Mesenchymal stem cell (in vitro differentiated cells and primary cell): ENCODE measurements around the gene CLUH.

Source experiments
- DNase-seq: peaks from one replicate; pipeline ENCODE4 v3.0.0-alpha.2; 2013
- H2AFZ ChIP-seq: one replicate; pipeline ENCODE4 v1.6.1; 2013; ENCODE audit warnings: low read depth, mild to moderate bottlenecking, control low read depth, inconsistent platforms, low read length, moderate library complexity
- H2AK5ac ChIP-seq: 2 replicates; pipeline ENCODE4 v1.6.1; 2013; ENCODE audit warnings: low read length, moderate library complexity, mild to moderate bottlenecking, inconsistent platforms; ENCODE audit not compliant: severe bottlenecking
- H2BK120ac ChIP-seq: one replicate; pipeline ENCODE4 v1.6.1; 2013; ENCODE audit warnings: low read depth, mild to moderate bottlenecking, inconsistent platforms, low read length, moderate library complexity
- H2BK12ac ChIP-seq, 2 experiments: one replicate each; pipeline ENCODE4 v1.6.1; 2013; ENCODE audit warnings: inconsistent platforms in 2 of 2, low read length in 2 of 2, mild to moderate bottlenecking in 2 of 2, moderate library complexity in 2 of 2, control low read depth in 1 of 2
- H2BK15ac ChIP-seq: one replicate; pipeline ENCODE4 v1.6.1; 2013; ENCODE audit warnings: mild to moderate bottlenecking, low read depth, inconsistent platforms; ENCODE audit not compliant: poor library complexity, severe bottlenecking
- H2BK5ac ChIP-seq: 2 replicates; pipeline ENCODE4 v1.6.1; 2013; ENCODE audit warnings: low read depth, mild to moderate bottlenecking, low read length, control low read depth, inconsistent platforms; ENCODE audit not compliant: poor library complexity, severe bottlenecking
- H3K14ac ChIP-seq, 2 experiments: one replicate each; pipeline ENCODE4 v1.6.1; 2013; ENCODE audit warnings: inconsistent platforms in 2 of 2, low read length in 2 of 2, control low read depth in 1 of 2, mild to moderate bottlenecking in 1 of 2, moderate library complexity in 1 of 2
- H3K18ac ChIP-seq, 2 experiments: one replicate each; pipeline ENCODE4 v1.6.1; 2013; ENCODE audit warnings: inconsistent platforms in 2 of 2, low read length in 2 of 2, control low read depth in 1 of 2, low read depth in 1 of 2, mild to moderate bottlenecking in 1 of 2
- H3K23ac ChIP-seq, 2 experiments: one replicate each; pipeline ENCODE4 v1.6.1; 2013; ENCODE audit warnings: inconsistent platforms in 2 of 2, low read length in 2 of 2, mild to moderate bottlenecking in 2 of 2, moderate library complexity in 2 of 2, control low read depth in 1 of 2
- H3K27ac ChIP-seq: 2 replicates; pipeline ENCODE4 v1.5.1; 2013; ENCODE audit warnings: mild to moderate bottlenecking, moderate library complexity, low read length, control low read depth, inconsistent platforms; ENCODE audit not compliant: poor library complexity, severe bottlenecking
- H3K27me3 ChIP-seq, 2 experiments: 2 replicates each; pipeline versions ENCODE4 v1.6.1 to v1.7.0; 2013; ENCODE audit warnings: low read length in 2 of 2, mild to moderate bottlenecking in 2 of 2, moderate library complexity in 2 of 2, control low read depth in 1 of 2, inconsistent platforms in 1 of 2; ENCODE audit not compliant: control insufficient read depth in 1 of 2, insufficient read depth in 1 of 2
- H3K36me3 ChIP-seq, 2 experiments: 2 replicates each; pipeline versions ENCODE4 v1.6.1 to v1.7.0; 2013; ENCODE audit warnings: low read length in 2 of 2, control low read depth in 1 of 2, inconsistent platforms in 1 of 2, low read depth in 1 of 2, mild to moderate bottlenecking in 1 of 2; ENCODE audit not compliant: insufficient read depth in 2 of 2, control insufficient read depth in 1 of 2
- H3K4ac ChIP-seq, 2 experiments: one replicate each; pipeline ENCODE4 v1.6.1; 2013; ENCODE audit warnings: inconsistent platforms in 2 of 2, low read length in 2 of 2, mild to moderate bottlenecking in 2 of 2, moderate library complexity in 2 of 2, control low read depth in 1 of 2, low read depth in 1 of 2
- H3K4me1 ChIP-seq: 2 replicates; pipeline ENCODE4 v1.6.1; 2013; ENCODE audit warnings: low read depth, low read length, control low read depth; ENCODE audit not compliant: control insufficient read depth, insufficient read depth
- H3K4me2 ChIP-seq: 2 replicates; pipeline ENCODE4 v1.6.1; 2013; ENCODE audit warnings: low read length, mild to moderate bottlenecking, inconsistent platforms; ENCODE audit not compliant: poor library complexity, severe bottlenecking
- H3K4me3 ChIP-seq, 2 experiments: 2 replicates each; pipeline versions ENCODE4 v1.5.1 to v1.7.0; 2013; ENCODE audit warnings: low read length in 2 of 2, mild to moderate bottlenecking in 2 of 2, control low read depth in 1 of 2, low read depth in 1 of 2; ENCODE audit not compliant: insufficient read depth in 1 of 2
- H3K79me1 ChIP-seq: replicated peaks from 2 replicates; pipeline ENCODE4 v1.6.1; 2013; ENCODE audit warnings: mild to moderate bottlenecking, control low read depth, low read length, inconsistent platforms; ENCODE audit not compliant: poor library complexity, severe bottlenecking
- H3K9ac ChIP-seq: 2 replicates; pipeline ENCODE4 v1.7.0; 2013; ENCODE audit warnings: mild to moderate bottlenecking, low read length, moderate library complexity
- H3K9me3 ChIP-seq: 2 replicates; pipeline ENCODE4 v1.7.0; 2013; ENCODE audit warnings: mild to moderate bottlenecking, low read length; ENCODE audit not compliant: control insufficient read depth
- H4K8ac ChIP-seq: one replicate; pipeline ENCODE4 v1.6.1; 2013; ENCODE audit warnings: inconsistent platforms, mild to moderate bottlenecking, low read length, moderate library complexity
- H4K91ac ChIP-seq: one replicate; pipeline ENCODE4 v1.6.1; 2013; ENCODE audit warnings: mild to moderate bottlenecking, low read length, inconsistent platforms
- WGBS: methylation state at CpG from one replicate; pipeline ENCODE4 v1.1.7; 2013; ENCODE audit warnings: mixed read lengths; 5-methylcytosine and 5-hydroxymethylcytosine counted together

CLUH gene

GRCh38 chr17:2695961-2696760 lies 15.4 kb downstream of the CLUH start:
- no peak overlapping the region for H3K4me3 ChIP-seq
- H3K9ac ChIP-seq: no peak overlapping the region
- H3K27me3 ChIP-seq: no peaks in the 10 kb centered on the region
- H3K79me1 ChIP-seq: peaks cover 21% of the 10 kb centered on the region
- peaks cover 60 to 94% of the 10 kb centered on the region in 2 experiments for H3K36me3 ChIP-seq
- H3K9me3 ChIP-seq: no peaks in the 10 kb centered on the region
- no peak overlapping the region for H2BK120ac ChIP-seq
- no peak overlapping the region for H3K18ac ChIP-seq
- H2BK5ac ChIP-seq: no peak overlapping the region
- peaks cover 5% of the 10 kb centered on the region for H3K4me1 ChIP-seq
- H2BK15ac ChIP-seq: no peak overlapping the region
- H3K27ac ChIP-seq: no peak overlapping the region
- H2BK12ac ChIP-seq: no peak overlapping the region
- H3K4me2 ChIP-seq: no peak overlapping the region
- H3K23ac ChIP-seq: no peak overlapping the region
- no peak overlapping the region for H4K91ac ChIP-seq
- WGBS: 98% methylated on average over 36 of the region's 36 CpGs
- H3K4ac ChIP-seq: no peak overlapping the region
- H2AFZ ChIP-seq: no peak overlapping the region
- H3K14ac ChIP-seq: no peak overlapping the region
- no peak overlapping the region for H2AK5ac ChIP-seq
- no peak overlapping the region for H4K8ac ChIP-seq
- no peak for DNase-seq

- H4K8ac ChIP-seq: no peak overlapping the region
- no peaks in the 10 kb centered on the region for H3K9me3 ChIP-seq
- peaks cover 5% of the 10 kb centered on the region for H3K4me1 ChIP-seq
- H3K27ac ChIP-seq: no peak overlapping the region
- H3K4me3 ChIP-seq: no peak overlapping the region
- 96% methylated on average over 28 of the region's 28 CpGs for WGBS
- H2BK5ac ChIP-seq: no peak overlapping the region
- no peak overlapping the region for H2AK5ac ChIP-seq
- H3K4me2 ChIP-seq: no peak overlapping the region
- peaks cover 21% of the 10 kb centered on the region for H3K79me1 ChIP-seq
- no peak overlapping the region for H2BK15ac ChIP-seq
- no peak overlapping the region for H3K9ac ChIP-seq
- H4K91ac ChIP-seq: no peak overlapping the region
- no peak overlapping the region for H3K4ac ChIP-seq
- peaks cover 60 to 94% of the 10 kb centered on the region in 2 experiments for H3K36me3 ChIP-seq
- no peak overlapping the region for H3K23ac ChIP-seq
- H3K27me3 ChIP-seq: no peaks in the 10 kb centered on the region
- no peak for DNase-seq
- H2BK120ac ChIP-seq: no peak overlapping the region
- no peak overlapping the region for H3K14ac ChIP-seq
- H2AFZ ChIP-seq: no peak overlapping the region
- H2BK12ac ChIP-seq: no peak overlapping the region
- no peak overlapping the region for H3K18ac ChIP-seq
These were observed 16.2 kb downstream of the CLUH start for GRCh38 chr17:2695243-2695960.

GRCh38 chr17:2694381-2695242 lies 17.0 kb downstream of the CLUH start:
- Histone ChIP-seq H3K14ac (no peak overlapping the region), H3K23ac (peak overlapping the region in 1 of 2 experiments; percentile 54), H3K9me3 (no peaks in the 10 kb centered on the region), H3K18ac (no peak overlapping the region), H3K9ac (no peak overlapping the region), H3K4me3 (no peak overlapping the region), H3K4ac (no peak overlapping the region), H3K4me2 (no peak overlapping the region), H2BK120ac (no peak overlapping the region), H2AK5ac (no peak overlapping the region), H2AFZ (no peak overlapping the region), H4K91ac (no peak overlapping the region), H3K79me1 (peaks cover 21% of the 10 kb centered on the region), H3K4me1 (peaks cover 5% of the 10 kb centered on the region), H3K36me3 (peaks cover 54 to 94% of the 10 kb centered on the region in 2 experiments), H2BK15ac (no peak overlapping the region), H2BK12ac (no peak overlapping the region), H2BK5ac (no peak overlapping the region), H3K27me3 (no peaks in the 10 kb centered on the region), H3K27ac (no peak overlapping the region), H4K8ac (no peak overlapping the region)
- DNase-seq: no peak
- WGBS: 96% methylated on average over 39 of the region's 42 CpGs
